Epithelial cell of esophagus (primary cell): ENCODE results near the gene SPOCK1.

ENCODE experiments used
- DNase-seq: peaks from one replicate; pipeline ENCODE4 v3.0.0; 2010; ENCODE audit warnings: low read depth
- H3K4me3 ChIP-seq: 2 replicates; pipeline ENCODE4 v1.5.1; 2011; ENCODE audit warnings: mild to moderate bottlenecking, low read length, control low read depth
- TF ChIP-seq, protein P1 (sequence below): IDR thresholded peaks from 2 replicates; pipeline ENCODE4 v1.5.1; 2011; ENCODE audit warnings: low read depth, mild to moderate bottlenecking, low read length, control low read depth, inconsistent platforms; ENCODE audit not compliant: insufficient read depth; ENCODE audit errors: missing control alignments

SPOCK1 gene

DNA sequence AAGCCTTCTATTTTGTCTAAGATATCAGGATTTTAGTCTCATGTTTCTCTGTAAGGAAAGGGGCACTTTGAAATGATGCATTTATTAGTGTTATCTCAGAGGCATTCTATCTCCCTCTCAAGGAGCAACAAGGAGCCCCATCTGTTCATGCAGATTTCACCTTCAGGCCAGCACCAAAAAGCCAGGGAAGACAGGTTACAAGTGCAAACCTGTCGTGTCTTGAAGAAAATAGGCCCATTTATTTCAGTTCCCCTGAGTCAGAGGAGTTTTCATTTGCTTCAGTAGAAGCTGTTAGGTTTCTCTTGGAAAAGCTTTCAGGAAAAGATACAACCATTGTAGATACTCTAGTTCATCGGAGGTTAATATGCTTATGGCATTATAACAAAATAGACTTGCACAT is 97.2 kb downstream of the SPOCK1 start:
- peak; percentile 64 for DNase-seq

DNA sequence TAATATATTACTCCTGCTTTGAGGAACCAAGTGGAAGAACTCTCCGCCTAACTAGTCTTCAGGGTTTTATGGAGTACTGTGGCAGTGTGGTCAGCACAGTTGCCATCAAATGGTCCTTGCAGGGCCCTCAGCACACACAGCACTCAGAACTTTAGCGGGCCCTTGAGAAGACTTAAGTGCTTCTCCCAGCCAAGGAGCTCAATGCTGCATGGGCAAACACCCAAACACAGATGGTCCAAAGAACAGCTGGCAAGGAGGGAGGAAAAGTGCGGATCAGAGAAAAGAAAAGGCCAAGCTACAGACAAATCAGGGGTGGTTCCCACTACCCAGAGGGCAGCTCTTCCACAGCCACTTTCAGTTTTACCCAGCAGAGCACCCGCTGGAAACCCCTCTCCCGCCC is 98.6 kb downstream of the SPOCK1 start:
- TF ChIP-seq, protein P1, sequence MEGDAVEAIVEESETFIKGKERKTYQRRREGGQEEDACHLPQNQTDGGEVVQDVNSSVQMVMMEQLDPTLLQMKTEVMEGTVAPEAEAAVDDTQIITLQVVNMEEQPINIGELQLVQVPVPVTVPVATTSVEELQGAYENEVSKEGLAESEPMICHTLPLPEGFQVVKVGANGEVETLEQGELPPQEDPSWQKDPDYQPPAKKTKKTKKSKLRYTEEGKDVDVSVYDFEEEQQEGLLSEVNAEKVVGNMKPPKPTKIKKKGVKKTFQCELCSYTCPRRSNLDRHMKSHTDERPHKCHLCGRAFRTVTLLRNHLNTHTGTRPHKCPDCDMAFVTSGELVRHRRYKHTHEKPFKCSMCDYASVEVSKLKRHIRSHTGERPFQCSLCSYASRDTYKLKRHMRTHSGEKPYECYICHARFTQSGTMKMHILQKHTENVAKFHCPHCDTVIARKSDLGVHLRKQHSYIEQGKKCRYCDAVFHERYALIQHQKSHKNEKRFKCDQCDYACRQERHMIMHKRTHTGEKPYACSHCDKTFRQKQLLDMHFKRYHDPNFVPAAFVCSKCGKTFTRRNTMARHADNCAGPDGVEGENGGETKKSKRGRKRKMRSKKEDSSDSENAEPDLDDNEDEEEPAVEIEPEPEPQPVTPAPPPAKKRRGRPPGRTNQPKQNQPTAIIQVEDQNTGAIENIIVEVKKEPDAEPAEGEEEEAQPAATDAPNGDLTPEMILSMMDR, result no peak
- DNase-seq, result no peak
- H3K4me3 ChIP-seq, result no peak overlapping the region

More for the DNA sequence above, 97.2 kb downstream of the SPOCK1 start:
- no peak overlapping the region for H3K4me3 ChIP-seq
- TF ChIP-seq, protein P1, result no peak

DNA sequence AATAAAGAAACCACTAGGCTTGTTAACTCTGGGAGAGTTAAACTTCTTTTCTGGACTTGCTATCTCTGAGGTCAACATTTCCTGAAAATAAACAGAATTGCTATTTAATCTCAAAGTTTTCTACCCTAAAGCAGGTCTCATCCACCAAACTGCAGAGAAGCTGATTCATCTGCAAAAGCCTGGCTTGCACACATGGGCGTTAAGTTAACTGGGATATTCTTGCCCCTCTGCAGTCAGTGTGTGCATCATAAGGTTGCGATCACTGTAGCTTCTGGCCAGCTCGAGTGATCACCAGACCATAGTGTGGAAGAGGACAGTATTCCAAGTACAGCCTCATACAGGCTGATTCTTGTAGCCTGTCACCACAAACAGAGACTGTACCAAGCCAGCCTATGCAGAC is 99.2 kb downstream of the SPOCK1 start:
- DNase-seq, result no peak
- TF ChIP-seq, protein P1, result no peak
- H3K4me3 ChIP-seq, result no peak overlapping the region

DNA sequence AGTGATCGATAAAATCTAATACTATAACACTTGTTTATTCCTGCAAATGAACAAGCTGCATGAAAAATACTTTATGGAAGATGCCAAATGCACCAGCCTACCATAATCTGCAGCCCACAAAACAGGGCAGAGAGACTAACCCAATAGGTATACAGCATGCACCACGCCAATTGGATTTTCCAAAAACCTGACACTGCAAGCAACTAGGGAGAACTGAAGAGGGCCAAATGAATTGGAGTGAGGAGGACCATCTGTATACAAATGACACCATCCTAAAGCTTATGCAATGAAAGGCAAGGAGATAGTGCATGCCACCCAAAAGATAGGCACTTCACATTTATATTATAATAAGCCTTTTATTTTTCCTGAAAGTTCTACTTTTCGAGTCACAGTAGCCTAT is 100.4 kb downstream of the SPOCK1 start:
- no peak for DNase-seq
- TF ChIP-seq, protein P1, result no peak
- H3K4me3 ChIP-seq, result no peak overlapping the region

DNA sequence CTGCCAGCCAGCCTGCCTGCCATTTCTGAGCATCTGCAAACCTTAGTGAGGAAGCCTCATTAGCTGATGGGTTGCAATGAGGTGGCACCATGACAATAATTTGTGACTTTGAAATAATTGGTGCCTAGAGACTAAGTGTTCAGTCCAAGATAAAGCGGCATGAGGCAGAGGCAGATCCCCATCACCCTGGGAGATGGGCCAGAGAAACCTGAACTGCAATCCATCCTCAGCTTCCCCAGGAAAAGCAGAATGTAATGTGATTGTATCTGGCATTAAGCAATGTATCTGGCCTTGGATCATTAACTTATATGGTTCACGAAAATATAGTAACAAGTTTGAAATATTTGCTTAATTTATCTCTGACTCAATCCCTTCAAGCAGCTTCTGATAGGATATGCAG is 101.0 kb downstream of the SPOCK1 start:
- TF ChIP-seq, protein P1, result no peak
- H3K4me3 ChIP-seq, result no peak overlapping the region
- no peak for DNase-seq

DNA sequence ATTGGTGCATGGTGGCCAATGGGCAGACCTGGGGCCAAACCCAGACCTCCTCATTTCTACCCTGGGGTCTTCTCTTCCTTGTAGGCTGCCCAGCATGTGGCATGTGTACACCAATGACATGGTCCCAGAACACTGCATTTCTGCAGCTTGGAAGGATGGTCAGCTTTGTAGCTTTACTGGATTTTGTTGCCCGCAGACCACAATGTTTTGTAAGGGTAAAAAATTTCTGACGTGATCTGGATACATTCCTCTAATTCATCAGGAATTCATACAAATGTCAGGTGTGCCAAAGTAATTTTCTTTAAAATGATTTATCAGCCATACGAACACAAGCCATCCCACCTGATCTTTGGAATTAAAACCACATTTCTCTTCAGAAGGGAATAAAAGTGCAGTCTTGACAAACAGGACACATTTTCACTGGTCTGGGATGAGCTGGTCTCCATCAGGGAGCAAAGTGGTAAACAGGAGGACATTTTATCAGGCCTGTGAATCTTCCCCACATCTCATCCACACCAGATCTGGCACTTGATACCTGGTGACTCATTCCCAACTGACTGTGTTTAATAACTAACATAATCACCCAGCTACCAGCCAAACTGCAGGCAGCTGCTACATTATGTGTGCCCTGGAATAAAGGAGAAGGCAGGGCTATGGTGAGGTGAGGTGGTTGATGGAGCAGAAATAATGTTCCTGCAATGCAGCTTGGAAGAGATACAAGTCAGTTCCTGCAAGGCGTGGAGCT is 103.9 kb downstream of the SPOCK1 start:
- DNase-seq, result peak; percentile 62
- TF ChIP-seq, protein P1, result no peak
- H3K4me3 ChIP-seq, result no peak overlapping the region

DNA sequence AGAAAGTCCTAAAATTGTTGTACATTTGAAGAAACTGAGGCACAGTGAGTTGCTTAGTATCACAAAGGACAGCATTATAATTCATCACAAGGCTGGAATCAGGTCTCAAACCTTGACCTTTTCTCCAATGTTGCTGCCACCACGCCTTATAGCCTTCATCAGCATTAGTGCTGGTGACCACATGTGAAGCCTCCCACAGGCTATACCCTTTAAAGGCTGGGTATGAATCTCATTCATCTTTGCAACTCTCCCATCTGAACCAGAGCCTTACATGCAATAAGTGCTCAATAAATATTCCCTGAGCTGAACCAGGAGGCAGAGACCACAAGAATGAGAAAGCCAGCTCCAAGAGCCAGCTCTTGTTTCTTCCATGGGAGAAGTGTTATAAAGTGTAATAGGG is 104.7 kb downstream of the SPOCK1 start:
- DNase-seq, result no peak
- H3K4me3 ChIP-seq, result no peak overlapping the region
- TF ChIP-seq, protein P1, result no peak
